Putamen (tissue), 1 donor: ENCODE results near the gene FAM118B.

Experiments
- DNase-seq: peaks from one replicate; pipeline ENCODE4 v3.0.0-alpha.2; 2016; ENCODE audit warnings: low spot score

FAM118B gene

DNA sequence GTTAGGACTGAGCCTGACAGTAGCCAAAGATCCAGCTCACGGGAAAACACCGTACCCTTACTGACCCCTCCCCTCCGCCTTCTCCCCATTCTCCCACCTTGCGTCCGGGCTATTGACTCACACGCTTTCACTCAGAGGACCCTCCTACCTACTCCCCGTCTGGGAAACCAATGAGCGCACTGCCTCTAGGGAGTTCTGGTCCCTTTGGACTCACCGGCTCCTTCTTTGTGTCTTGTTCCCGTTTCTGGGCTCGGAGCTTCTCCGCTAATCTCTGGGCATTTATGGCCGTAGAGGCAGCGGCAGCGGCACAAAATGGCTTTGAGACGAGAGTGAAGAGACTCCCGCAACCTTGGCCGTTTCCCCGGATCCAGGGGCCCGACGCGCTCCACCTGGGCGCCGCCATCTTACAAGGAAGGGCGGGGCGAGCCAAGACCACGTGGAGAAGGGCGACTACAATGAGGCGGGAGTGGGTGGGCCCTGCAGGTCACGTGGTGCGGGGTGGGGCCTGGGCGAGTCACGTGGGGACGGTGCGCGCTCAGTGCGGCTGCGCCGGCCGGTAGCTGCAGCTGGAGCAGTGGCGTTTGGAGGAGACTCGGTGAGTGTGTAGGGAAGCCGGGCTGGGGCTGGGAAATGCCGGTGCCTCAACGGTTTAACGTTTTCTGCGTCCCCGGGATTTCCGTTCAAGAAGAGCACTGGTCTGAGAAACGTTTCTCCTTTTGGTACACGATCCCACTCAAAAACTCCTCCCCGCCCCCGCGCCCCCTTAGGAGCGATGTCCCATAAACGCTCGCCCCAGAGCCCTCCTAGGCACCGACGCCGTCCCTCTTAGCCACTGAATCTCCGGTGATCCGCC is at the start of gene FAM118B, which contains the start of gene RPUSD4:
Gene FAM118B, plus strand, starts transcription at position 547 of the 853 bp plus-strand sequence. CDS start 23,220 bp downstream, outside the sequence.
Gene RPUSD4, minus strand, starts transcription at position 415 of the 853 bp plus-strand sequence. Its CDS starts 12 bp downstream, at position 403.
- DNase-seq = peak; percentile 95

- no peak for DNase-seq
These were observed 49.1 kb upstream of the FAM118B start for GRCh38 chr11:126162306-126163030.

GRCh38 chr11:126163074-126163700 is 48.4 kb upstream of the FAM118B start:
- DNase-seq = no peak

DNA sequence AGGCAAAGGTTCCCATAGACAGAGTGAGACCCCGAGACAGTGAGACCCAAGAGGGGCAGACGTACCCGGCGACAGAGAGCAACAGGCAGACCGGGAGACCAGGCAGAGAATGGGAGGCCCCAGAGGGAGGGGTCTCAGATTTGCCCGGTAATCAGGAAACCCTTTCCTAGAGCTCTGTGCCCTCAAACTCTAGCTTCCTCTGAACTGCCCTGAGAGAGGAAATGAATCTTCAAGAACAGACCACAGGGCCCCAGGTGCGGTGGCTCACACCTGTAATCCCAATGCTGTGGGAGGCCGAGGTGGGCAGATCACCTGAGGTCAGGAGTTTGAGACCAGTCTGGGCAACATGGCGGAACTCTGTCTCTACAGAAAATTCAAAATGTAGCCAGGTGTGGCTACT is 47.8 kb upstream of the FAM118B start:
- DNase-seq = no peak

DNA sequence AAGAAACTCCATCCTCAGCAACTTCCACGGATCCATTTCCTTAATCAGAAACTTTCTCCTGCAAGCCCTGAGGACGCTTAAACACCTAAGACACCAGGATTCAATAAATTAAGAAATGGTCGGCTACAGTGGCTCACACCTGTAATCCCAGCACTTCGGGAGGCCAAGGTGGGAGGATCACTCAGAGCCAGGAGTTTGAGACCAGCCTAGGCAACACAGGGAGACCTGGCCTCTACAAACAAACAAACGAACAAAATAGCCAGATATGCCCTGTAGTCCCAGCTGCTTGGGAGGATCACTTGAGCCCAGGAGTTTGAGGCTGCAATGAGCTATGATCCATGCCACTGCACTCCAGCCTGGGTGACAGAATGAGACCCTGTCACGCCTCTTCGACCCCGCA is 46.8 kb upstream of the FAM118B start:
- no peak for DNase-seq

DNA sequence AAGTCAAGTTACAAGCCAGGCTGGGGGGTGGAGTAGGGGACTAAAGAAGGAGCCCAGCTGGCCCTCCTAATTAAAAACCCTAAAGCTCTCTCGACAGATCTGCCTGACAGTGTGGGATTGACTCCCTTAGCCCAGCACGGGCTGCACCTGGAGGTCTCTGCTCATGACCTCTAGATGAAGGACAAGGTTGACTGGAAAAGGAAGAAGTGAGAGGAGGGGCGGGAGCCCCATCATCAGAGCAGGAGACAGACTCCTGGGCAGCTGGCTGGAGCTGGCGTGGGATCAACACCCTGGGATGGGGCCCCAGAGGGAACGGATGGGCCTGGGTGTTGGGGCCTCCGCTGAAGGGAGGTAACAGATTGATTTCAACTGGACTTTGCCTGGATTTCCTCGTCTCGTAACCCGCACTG is 46.3 kb upstream of the FAM118B start:
- DNase-seq = no peak

DNA sequence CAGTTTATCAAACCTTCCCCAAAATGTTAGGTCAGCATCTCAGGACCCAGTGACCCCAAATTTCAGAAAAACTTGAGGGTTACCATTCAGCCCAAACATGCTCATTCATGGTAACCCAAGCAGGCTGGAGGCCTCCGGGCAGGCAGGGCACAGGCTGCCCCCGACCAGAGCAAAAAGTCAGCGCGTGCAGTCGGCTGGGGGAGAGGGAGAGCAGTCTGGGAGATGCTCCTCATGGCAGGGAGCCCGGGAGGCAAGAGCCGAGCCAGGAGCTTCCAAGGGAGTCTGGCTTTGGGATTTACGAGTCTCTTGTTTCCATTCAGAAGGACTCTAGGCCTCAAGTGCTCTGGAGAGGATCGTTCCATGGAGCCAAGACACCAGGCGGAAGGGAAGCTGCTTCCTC is 45.8 kb upstream of the FAM118B start:
- DNase-seq = no peak

DNA sequence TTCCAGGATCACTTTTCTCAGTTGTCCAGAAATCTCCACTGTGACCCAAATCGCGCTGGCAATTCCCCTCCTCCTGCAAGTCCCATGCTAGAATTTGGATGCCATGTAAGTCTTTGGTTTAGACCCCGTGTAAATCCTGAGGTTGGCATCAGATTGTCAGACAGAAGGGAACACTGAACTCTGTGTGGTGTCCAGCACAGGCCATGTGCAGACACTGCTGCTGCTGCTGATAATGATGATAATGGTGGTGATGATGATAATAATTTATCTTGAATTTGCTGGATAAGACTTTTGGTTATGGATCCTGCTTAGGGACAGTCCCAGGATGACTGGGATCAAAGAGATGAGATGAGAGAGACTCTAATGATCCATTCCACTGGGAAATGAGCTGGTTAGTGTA is 45.2 kb upstream of the FAM118B start:
- DNase-seq = no peak

- DNase-seq = no peak
These were observed 44.1 kb upstream of the FAM118B start for GRCh38 chr11:126167488-126167887.

GRCh38 chr11:126169291-126169690 is 42.3 kb upstream of the FAM118B start:
- no peak for DNase-seq

- DNase-seq = no peak
These were observed 39.0 kb upstream of the FAM118B start for GRCh38 chr11:126172596-126173038.

GRCh38 chr11:126173257-126173656 is 38.3 kb upstream of the FAM118B start:
- DNase-seq = no peak

- DNase-seq = no peak
These were observed 36.8 kb upstream of the FAM118B start for GRCh38 chr11:126174816-126175215.

DNA sequence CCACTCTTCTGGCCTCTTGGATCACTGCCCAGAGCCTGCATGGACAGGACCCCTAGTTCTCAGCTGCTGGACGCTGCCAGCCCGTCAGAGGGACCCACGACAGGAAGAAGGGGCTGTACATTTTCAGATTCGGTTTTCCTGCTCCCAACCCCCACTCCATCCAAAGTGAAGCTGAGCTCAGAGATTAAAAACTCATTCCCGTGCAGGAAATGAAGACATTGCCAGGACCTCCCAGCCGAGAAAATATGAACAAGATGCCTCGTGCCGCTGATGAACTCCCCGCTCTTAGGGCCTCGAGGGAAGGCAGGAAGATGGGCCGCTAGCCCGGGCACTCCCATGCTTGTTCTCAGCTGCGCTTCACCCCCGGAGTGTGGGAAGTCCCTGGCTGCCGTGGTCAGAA is 36.2 kb upstream of the FAM118B start:
- no peak for DNase-seq

DNA sequence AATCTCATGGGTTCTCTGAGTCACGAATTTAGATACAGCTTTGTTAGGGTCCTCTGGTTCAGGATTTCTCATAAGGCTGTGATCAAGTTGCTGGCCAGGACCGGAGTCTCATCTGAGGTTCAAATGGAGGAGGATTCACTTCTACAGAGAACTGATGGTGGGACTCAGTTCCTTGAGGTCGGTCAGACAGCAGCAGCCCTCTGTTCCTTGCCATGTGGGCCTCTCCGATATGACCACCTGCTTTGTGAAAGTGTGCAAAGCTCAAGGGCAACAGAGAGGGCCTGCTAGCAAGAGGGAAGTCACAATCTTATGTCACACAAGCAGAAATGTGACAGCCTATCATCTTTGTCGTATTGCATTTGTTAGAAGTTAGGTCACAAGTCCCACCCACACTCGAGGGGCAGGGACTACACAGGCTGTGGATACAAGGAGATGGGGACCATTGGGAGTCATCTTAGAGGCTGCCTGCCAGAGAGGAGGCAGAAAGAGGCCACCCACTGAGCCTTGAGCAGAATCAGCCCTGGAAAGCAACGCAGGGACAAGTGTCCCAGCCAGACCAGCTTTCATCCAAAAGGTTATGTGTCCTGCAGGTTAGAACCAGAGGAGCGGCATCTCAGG is 34.6 kb upstream of the FAM118B start:
- DNase-seq = no peak

DNA sequence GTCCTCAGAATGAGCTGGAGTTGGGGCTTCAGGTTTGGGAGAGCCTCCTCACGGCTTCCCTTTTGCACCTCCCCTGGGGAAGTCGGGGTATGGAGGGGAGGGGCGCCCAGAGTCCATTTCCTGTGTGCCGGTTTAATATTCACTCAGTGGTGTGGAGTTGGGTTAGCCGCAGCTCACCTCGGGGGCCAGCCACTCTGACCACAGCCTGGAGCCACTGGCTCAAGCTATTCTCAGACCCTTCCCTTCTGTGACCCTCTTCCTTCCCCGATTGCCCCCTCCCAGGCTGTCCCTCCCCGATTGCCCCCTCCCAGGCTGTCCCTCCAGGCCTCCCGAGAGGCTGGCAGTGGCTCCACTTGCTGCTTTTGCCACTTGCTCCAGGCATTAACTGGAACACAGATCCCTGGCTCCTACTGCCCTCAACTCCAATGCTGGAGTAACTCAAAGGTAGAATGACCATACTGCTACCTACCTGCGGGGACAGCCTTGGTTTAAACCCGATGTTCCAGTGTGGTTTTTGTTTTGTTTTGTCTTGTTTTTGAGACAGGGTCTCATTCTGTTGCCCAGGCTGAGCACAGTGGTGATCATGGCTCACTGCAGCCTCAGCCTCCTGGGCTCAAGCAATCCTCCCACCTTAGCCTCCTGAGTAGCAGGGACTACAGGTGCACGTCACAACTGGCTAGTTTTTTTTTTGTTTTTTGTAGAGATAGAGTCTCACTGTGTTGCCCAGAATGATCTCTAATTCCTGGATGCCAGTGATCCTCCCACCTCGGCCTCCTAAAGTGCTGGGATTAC is 29.4 kb upstream of the FAM118B start:
- no peak for DNase-seq

DNA sequence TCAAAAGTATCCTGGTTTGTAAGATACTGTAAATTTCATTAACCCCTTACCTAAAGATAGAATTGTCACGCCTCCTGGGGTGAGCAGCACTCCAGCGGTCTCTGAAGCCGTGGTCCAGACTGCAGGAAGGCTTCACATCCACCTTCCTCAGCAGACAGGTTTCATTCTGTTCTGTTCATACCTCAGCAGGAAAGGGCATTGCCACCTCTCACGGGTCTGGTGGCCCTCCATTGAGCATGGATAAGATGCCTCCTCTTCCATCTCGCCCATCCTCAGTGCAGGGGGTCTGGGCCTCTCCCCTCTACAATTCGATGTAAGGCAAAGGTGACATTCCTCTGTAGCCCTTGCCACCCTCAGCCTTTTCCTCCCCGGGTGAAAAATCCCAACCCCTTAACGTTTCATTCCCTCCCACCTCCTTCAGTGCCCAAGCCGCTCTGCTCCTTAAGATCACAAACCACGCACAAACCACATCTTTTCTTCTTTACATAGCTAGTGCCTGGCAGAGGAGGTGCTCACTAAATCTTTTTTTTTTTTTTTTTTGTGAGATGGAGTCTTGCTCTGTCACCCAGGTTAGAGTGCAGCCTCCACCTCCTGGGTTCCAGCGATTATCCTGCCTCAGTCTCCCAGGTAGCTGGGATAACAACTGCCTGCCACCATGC is 28.7 kb upstream of the FAM118B start:
- DNase-seq = no peak

GRCh38 chr11:126185259-126186024 is 26.1 kb upstream of the FAM118B start:
- no peak for DNase-seq

DNA sequence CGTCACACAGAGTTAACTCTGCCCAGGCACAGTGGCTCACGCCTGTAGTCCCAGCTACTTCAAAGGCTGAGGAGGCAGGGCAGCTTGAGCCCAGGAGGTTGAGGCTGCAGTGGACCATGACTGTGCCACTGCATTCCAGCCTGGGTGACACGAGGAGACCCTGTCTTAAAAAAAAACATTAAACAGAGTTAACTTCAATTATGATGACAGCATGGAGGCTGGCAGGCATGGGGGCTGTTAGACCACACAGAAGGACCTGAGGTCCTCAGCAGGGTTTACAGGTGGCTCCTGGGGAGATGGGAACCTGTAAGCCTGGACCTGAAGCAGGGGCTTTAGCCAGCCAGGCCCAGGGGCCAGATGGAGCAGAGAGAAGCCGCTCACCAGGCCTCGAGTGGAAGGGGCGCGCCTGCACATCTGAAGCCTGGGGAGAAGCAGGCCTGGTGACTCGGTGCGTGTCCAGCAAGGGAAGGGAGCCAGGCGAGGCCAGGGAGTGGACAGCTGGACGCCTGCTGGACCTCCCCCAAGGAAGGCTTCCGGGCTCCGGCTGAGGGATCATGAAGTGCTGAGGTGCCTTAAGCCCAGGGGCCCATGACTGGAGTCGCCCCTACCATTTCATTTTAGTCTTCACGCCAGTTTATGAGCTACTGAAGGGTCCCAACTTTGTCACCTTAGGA is 25.4 kb upstream of the FAM118B start:
- DNase-seq = no peak
